Neural cell (in vitro differentiated cells): ENCODE measurements around the gene CAPN10. TPM values are rescaled to one million over a fixed set of nuclear protein-coding genes. Genes with fewer than 3 reads are reported as not detected.

ENCODE experiments used
- H2AFZ ChIP-seq: fragments of 200-600, 300-800 bp; sonication (generic), shearing (Covaris generic); 2 replicates; pipeline ENCODE4 v1.6.0; 2014; ENCODE audit warnings: low read depth, mild to moderate bottlenecking, antibody characterized with exemption, low read length, moderate library complexity
- H3F3A ChIP-seq: fragments of 200-600 bp; shearing (Covaris generic); 2 replicates; pipeline ENCODE4 v1.6.1; 2016; ENCODE audit warnings: mild to moderate bottlenecking, moderate library complexity, mixed read lengths, antibody characterized with exemption, low read length; ENCODE audit not compliant: insufficient read depth, poor library complexity, severe bottlenecking
- H3K27ac ChIP-seq: fragments of 200-600, 300-800 bp; sonication (generic), shearing (Covaris generic); 2 replicates; pipeline ENCODE4 v1.5.1; 2014; ENCODE audit warnings: mild to moderate bottlenecking, low read length, moderate library complexity
- H3K27me3 ChIP-seq: fragments of 300-800, 200-600 bp; sonication (generic), shearing (Covaris generic); 2 replicates; pipeline ENCODE4 v1.6.0; 2014; ENCODE audit warnings: mild to moderate bottlenecking, low read depth, low read length, moderate library complexity; ENCODE audit not compliant: insufficient read depth
- H3K36me3 ChIP-seq: fragments of 300-800, 200-600 bp; sonication (generic), shearing (Covaris generic); 2 replicates; pipeline ENCODE4 v1.5.1; 2014; ENCODE audit warnings: mild to moderate bottlenecking, antibody characterized with exemption, low read length, moderate library complexity; ENCODE audit not compliant: insufficient read depth
- H3K4me2 ChIP-seq: fragments of 300-800, 200-600 bp; sonication (generic), shearing (Covaris generic); 2 replicates; pipeline ENCODE4 v1.6.0; 2014; ENCODE audit warnings: mild to moderate bottlenecking, low read length
- H3K4me3 ChIP-seq: fragments of 300-800, 200-600 bp; sonication (generic), shearing (Covaris generic); 2 replicates; pipeline ENCODE4 v1.5.1; 2014; ENCODE audit warnings: mild to moderate bottlenecking, low read length, moderate library complexity
- H3K79me2 ChIP-seq: fragments of 200-600 bp; shearing (Covaris generic); replicated peaks from 2 replicates; pipeline ENCODE4 v1.6.0; 2014; ENCODE audit warnings: mild to moderate bottlenecking, low read length, moderate library complexity; ENCODE audit not compliant: insufficient read depth
- H3K9ac ChIP-seq: fragments of 300-800, 200-600 bp; sonication (generic), shearing (Covaris generic); 2 replicates; pipeline ENCODE4 v1.6.1; 2016; ENCODE audit warnings: mild to moderate bottlenecking, low read length, mixed read lengths
- H3K9me2 ChIP-seq: fragments of 200-600 bp; shearing (Covaris generic); 2 replicates; pipeline ENCODE4 v1.6.1; 2016; ENCODE audit warnings: mild to moderate bottlenecking, low read length, mixed read lengths; ENCODE audit not compliant: insufficient read depth
- H3K9me3 ChIP-seq: fragments of 200-600, 300-800 bp; sonication (generic), shearing (Covaris generic); 2 replicates; pipeline ENCODE4 v1.6.1; 2016; ENCODE audit warnings: mild to moderate bottlenecking, mixed run types, low read length, moderate library complexity, mixed read lengths
- H4K20me1 ChIP-seq: fragments of 200-600 bp; shearing (Covaris generic); 2 replicates; pipeline ENCODE4 v1.6.1; 2016; ENCODE audit warnings: mild to moderate bottlenecking, mixed run types; ENCODE audit not compliant: insufficient read depth
- EP300 ChIP-seq: fragments of 450-650 bp; conservative IDR thresholded peaks from 2 replicates; pipeline ENCODE4 v1.6.1; 2014; ENCODE audit warnings: antibody characterized with exemption, mild to moderate bottlenecking, moderate library complexity; ENCODE audit not compliant: poor library complexity, severe bottlenecking
- EZH2 ChIP-seq: fragments of 200-600, 300-800 bp; shearing (Covaris generic), sonication (generic); IDR thresholded peaks from 2 replicates; pipeline ENCODE4 v1.6.1; 2014; ENCODE audit warnings: antibody characterized with exemption, low read length, borderline replicate concordance, mild to moderate bottlenecking; ENCODE audit not compliant: insufficient read depth, poor library complexity, severe bottlenecking
- MXI1 ChIP-seq: fragments of 450-650 bp; conservative IDR thresholded peaks from 2 replicates; pipeline ENCODE4 v1.6.1; 2014; ENCODE audit warnings: antibody characterized with exemption, mild to moderate bottlenecking; ENCODE audit not compliant: poor library complexity, severe bottlenecking
- POLR2AphosphoS5 ChIP-seq: IDR thresholded peaks from 2 replicates; pipeline ENCODE4 v1.6.1; 2012
- RAD21 ChIP-seq: fragments of 450-650 bp; conservative IDR thresholded peaks from 2 replicates; pipeline ENCODE4 v1.6.1; 2014; ENCODE audit warnings: antibody characterized with exemption, mild to moderate bottlenecking, moderate library complexity
- SMC3 ChIP-seq: fragments of 450-650 bp; conservative IDR thresholded peaks from 2 replicates; pipeline ENCODE4 v1.6.1; 2014; ENCODE audit warnings: antibody characterized with exemption, mild to moderate bottlenecking, moderate library complexity; ENCODE audit not compliant: poor library complexity
- TAF1 ChIP-seq: IDR thresholded peaks from 2 replicates; pipeline ENCODE4 v1.6.1; 2012; ENCODE audit warnings: low read depth
- polyA plus RNA-seq: library from polyadenylated mRNA; depleted of rRNA; stranded (reverse); fragments of >200 nt; gene quantifications from 2 replicates; pipeline ENCODE4 v1.2.3, GENCODE V29; 2014
- TF ChIP-seq, protein P1 (sequence below): fragments of 450-650 bp; IDR thresholded peaks from 2 replicates; pipeline ENCODE4 v1.5.1; 2014; ENCODE audit warnings: antibody characterized with exemption, mild to moderate bottlenecking, moderate library complexity; ENCODE audit not compliant: poor library complexity, severe bottlenecking
- TF ChIP-seq, protein P2 (sequence below): IDR thresholded peaks from 2 replicates; pipeline ENCODE4 v1.6.1; 2012; ENCODE audit warnings: borderline replicate concordance

The CAPN10 gene
- polyA plus RNA-seq, 1 donor from 2014 or later = 120 TPM

GRCh38 chr2:240619506-240620148 is 33.1 kb downstream of the CAPN10 start (continued):
- TF ChIP-seq, protein P1, sequence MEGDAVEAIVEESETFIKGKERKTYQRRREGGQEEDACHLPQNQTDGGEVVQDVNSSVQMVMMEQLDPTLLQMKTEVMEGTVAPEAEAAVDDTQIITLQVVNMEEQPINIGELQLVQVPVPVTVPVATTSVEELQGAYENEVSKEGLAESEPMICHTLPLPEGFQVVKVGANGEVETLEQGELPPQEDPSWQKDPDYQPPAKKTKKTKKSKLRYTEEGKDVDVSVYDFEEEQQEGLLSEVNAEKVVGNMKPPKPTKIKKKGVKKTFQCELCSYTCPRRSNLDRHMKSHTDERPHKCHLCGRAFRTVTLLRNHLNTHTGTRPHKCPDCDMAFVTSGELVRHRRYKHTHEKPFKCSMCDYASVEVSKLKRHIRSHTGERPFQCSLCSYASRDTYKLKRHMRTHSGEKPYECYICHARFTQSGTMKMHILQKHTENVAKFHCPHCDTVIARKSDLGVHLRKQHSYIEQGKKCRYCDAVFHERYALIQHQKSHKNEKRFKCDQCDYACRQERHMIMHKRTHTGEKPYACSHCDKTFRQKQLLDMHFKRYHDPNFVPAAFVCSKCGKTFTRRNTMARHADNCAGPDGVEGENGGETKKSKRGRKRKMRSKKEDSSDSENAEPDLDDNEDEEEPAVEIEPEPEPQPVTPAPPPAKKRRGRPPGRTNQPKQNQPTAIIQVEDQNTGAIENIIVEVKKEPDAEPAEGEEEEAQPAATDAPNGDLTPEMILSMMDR = no peak
- TF ChIP-seq EZH2 = no peak
- no peak for TF ChIP-seq EP300

DNA sequence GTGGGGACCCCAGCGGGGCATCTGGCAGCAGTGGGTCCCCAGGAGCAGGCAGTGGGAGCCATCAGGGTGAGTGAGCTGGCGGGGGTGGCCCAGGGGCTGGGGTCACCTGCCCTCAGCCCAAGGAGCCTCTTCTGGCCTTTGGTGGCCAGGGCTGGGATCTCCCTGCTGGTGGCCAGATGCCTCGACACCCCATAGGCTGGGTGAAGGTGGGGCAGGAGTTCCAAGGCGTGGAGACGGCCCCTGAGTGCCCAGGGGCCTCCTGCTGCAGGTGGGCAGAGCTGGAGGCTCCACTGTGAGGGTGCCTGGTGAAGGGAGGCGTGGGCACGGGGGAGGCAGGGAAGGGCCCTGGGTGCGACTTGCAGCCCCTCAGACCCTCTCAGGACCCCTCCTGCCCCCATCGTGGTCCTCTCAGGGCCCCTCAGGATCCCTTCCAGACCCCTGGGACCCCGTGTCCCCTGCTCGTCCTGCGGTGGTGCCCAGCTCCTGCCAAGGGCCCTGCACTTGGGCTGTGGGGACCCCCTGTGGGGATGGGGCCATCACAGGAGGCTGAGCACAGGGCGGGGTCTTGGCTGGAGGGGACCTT is 33.7 kb downstream of the CAPN10 start:
- Histone ChIP-seq H3K36me3 (no peaks in the 10 kb centered on the region), H3K4me3 (no peak overlapping the region), H3K9ac (no peak overlapping the region), H3F3A (no peaks in the 10 kb centered on the region), H3K79me2 (no peaks in the 10 kb centered on the region), H3K27ac (no peak overlapping the region), H3K4me2 (no peak overlapping the region), H2AFZ (no peak overlapping the region), H3K9me3 (no peaks in the 10 kb centered on the region), H3K27me3 (no peaks in the 10 kb centered on the region), H3K9me2 (no peaks in the 10 kb centered on the region), H4K20me1 (no peaks in the 10 kb centered on the region)
- TF ChIP-seq, protein P1 = no peak
- TF ChIP-seq SMC3 (no peak), TAF1 (no peak), POLR2AphosphoS5 (no peak)

- TF ChIP-seq EP300 = no peak
- TF ChIP-seq RAD21 = no peak
- TF ChIP-seq, protein P1 = no peak
- no peak for TF ChIP-seq SMC3
- no peak for TF ChIP-seq TAF1
- TF ChIP-seq, protein P2, sequence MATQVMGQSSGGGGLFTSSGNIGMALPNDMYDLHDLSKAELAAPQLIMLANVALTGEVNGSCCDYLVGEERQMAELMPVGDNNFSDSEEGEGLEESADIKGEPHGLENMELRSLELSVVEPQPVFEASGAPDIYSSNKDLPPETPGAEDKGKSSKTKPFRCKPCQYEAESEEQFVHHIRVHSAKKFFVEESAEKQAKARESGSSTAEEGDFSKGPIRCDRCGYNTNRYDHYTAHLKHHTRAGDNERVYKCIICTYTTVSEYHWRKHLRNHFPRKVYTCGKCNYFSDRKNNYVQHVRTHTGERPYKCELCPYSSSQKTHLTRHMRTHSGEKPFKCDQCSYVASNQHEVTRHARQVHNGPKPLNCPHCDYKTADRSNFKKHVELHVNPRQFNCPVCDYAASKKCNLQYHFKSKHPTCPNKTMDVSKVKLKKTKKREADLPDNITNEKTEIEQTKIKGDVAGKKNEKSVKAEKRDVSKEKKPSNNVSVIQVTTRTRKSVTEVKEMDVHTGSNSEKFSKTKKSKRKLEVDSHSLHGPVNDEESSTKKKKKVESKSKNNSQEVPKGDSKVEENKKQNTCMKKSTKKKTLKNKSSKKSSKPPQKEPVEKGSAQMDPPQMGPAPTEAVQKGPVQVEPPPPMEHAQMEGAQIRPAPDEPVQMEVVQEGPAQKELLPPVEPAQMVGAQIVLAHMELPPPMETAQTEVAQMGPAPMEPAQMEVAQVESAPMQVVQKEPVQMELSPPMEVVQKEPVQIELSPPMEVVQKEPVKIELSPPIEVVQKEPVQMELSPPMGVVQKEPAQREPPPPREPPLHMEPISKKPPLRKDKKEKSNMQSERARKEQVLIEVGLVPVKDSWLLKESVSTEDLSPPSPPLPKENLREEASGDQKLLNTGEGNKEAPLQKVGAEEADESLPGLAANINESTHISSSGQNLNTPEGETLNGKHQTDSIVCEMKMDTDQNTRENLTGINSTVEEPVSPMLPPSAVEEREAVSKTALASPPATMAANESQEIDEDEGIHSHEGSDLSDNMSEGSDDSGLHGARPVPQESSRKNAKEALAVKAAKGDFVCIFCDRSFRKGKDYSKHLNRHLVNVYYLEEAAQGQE = no peak
- no peak for TF ChIP-seq MXI1
- TF ChIP-seq EZH2 = no peak
- TF ChIP-seq POLR2AphosphoS5 = no peak
- Histone ChIP-seq H3K9me2 (no peaks in the 10 kb centered on the region), H3K79me2 (no peaks in the 10 kb centered on the region), H3K4me3 (no peak overlapping the region), H3F3A (no peaks in the 10 kb centered on the region), H3K9ac (no peak overlapping the region), H3K27me3 (no peaks in the 10 kb centered on the region), H2AFZ (no peak overlapping the region), H3K9me3 (no peaks in the 10 kb centered on the region), H3K4me2 (no peak overlapping the region), H3K36me3 (no peaks in the 10 kb centered on the region), H3K27ac (no peak overlapping the region), H4K20me1 (no peaks in the 10 kb centered on the region)
Measured at GRCh38 chr2:240620859-240621258, 34.3 kb downstream of the CAPN10 start.
